Mesendoderm (in vitro differentiated cells): ENCODE measurements around the gene WNT8A.
"Not testable (repeated sequence)": the region's sequence is repeated elsewhere in the genome, so short reads cannot be mapped to it uniquely, and the experiment has no call there.

ENCODE experiments used
- DNase-seq: peaks from one replicate; pipeline ENCODE4 v3.0.0; 2013
- H2AK5ac ChIP-seq: 2 replicates; pipeline ENCODE4 v1.6.1; 2013; ENCODE audit warnings: low read length, inconsistent platforms
- H2BK120ac ChIP-seq: 2 replicates; pipeline ENCODE4 v1.6.1; 2013; ENCODE audit warnings: low read depth, mild to moderate bottlenecking, low read length, moderate library complexity, mixed read lengths
- H2BK15ac ChIP-seq: replicated peaks from 2 replicates; pipeline ENCODE4 v1.6.1; 2013; ENCODE audit warnings: low read depth, mild to moderate bottlenecking, moderate library complexity
- H2BK5ac ChIP-seq: 2 replicates; pipeline ENCODE4 v1.6.1; 2013; ENCODE audit warnings: low read length, inconsistent platforms
- H3K18ac ChIP-seq: 2 replicates; pipeline ENCODE4 v1.6.1; 2013; ENCODE audit warnings: mild to moderate bottlenecking, low read length, mixed read lengths
- H3K23ac ChIP-seq: one replicate; pipeline ENCODE4 v1.6.1; 2013; ENCODE audit warnings: low read length
- H3K27ac ChIP-seq: 2 replicates; pipeline ENCODE4 v1.5.1; 2013; ENCODE audit warnings: low read depth, mild to moderate bottlenecking, inconsistent platforms, low read length, moderate library complexity
- H3K27me3 ChIP-seq: 2 replicates; pipeline ENCODE4 v1.6.1; 2013; ENCODE audit warnings: low read length, control low read depth, mild to moderate bottlenecking, inconsistent platforms; ENCODE audit not compliant: insufficient read depth, poor library complexity
- H3K36me3 ChIP-seq: 2 replicates; pipeline ENCODE4 v1.6.1; 2013; ENCODE audit warnings: low read length, inconsistent platforms; ENCODE audit not compliant: control insufficient read depth, insufficient read depth
- H3K4ac ChIP-seq: one replicate; pipeline ENCODE4 v1.6.1; 2013; ENCODE audit warnings: low read depth, mild to moderate bottlenecking, low read length, moderate library complexity
- H3K4me1 ChIP-seq: 2 replicates; pipeline ENCODE4 v1.6.1; 2013; ENCODE audit warnings: low read depth, low read length, inconsistent platforms; ENCODE audit not compliant: control insufficient read depth
- H3K4me2 ChIP-seq: 2 replicates; pipeline ENCODE4 v1.6.1; 2013; ENCODE audit warnings: low read length
- H3K4me3 ChIP-seq: 2 replicates; pipeline ENCODE4 v1.5.1; 2013; ENCODE audit warnings: mild to moderate bottlenecking, low read length
- H3K56ac ChIP-seq: one replicate; pipeline ENCODE4 v1.6.1; 2013; ENCODE audit warnings: low read length
- H3K79me1 ChIP-seq: 2 replicates; pipeline ENCODE4 v1.6.1; 2013; ENCODE audit warnings: low read length, inconsistent platforms
- H3K79me2 ChIP-seq: 2 replicates; pipeline ENCODE4 v1.6.1; 2013; ENCODE audit warnings: mild to moderate bottlenecking, low read length; ENCODE audit not compliant: control insufficient read depth, insufficient read depth
- H3K9ac ChIP-seq: 2 replicates; pipeline ENCODE4 v1.6.1; 2013; ENCODE audit warnings: low read length, inconsistent platforms
- H4K5ac ChIP-seq: one replicate; pipeline ENCODE4 v1.6.1; 2013; ENCODE audit warnings: low read length
- H4K8ac ChIP-seq: one replicate; pipeline ENCODE4 v1.6.1; 2013; ENCODE audit warnings: low read depth, mild to moderate bottlenecking, control low read depth, low read length, moderate library complexity
- WGBS: extraction: QIAGEN DNeasy Blood & Tissue Kit; methylation state at CpG from one replicate; pipeline ENCODE4 v1.1.7; 2013; ENCODE audit warnings: low lambda C conversion rate, missing lambda C conversion rate; ENCODE audit not compliant: insufficient coverage; ENCODE audit errors: extremely low coverage; 5-methylcytosine and 5-hydroxymethylcytosine counted together

Gene WNT8A

DNA sequence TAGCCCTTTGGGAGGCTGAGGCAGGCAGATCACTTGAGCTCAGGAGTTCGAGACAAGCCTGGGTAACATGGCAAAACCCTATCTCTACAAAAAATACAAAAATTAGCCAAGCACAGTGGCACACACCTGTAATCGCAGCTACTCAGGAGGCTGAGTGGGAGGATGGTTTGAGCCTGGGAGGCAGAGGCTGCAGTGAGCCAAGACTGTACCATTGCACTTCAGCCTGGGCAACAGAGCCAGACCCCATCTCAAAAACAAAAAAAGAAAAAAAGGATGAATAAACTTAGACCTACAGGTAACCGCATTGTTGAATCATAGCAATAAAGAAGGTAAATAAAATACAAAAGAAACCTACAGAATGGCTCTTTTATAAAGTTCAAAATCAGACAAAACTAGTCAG is 38.5 kb upstream of the WNT8A start:
- not testable (repeated sequence) for DNase-seq, H2BK120ac ChIP-seq, H2BK5ac ChIP-seq, H3K56ac ChIP-seq, H3K23ac ChIP-seq, H3K4ac ChIP-seq, H2AK5ac ChIP-seq, H3K4me2 ChIP-seq, H4K8ac ChIP-seq, H2BK15ac ChIP-seq, H3K36me3 ChIP-seq, H3K4me3 ChIP-seq, H3K27me3 ChIP-seq, H3K79me2 ChIP-seq, H3K9ac ChIP-seq, H4K5ac ChIP-seq, H3K18ac ChIP-seq, H3K4me1 ChIP-seq, H3K27ac ChIP-seq, H3K79me1 ChIP-seq
- no CpG with 5 or more reads among the region's 3 CpGs for WGBS

DNA sequence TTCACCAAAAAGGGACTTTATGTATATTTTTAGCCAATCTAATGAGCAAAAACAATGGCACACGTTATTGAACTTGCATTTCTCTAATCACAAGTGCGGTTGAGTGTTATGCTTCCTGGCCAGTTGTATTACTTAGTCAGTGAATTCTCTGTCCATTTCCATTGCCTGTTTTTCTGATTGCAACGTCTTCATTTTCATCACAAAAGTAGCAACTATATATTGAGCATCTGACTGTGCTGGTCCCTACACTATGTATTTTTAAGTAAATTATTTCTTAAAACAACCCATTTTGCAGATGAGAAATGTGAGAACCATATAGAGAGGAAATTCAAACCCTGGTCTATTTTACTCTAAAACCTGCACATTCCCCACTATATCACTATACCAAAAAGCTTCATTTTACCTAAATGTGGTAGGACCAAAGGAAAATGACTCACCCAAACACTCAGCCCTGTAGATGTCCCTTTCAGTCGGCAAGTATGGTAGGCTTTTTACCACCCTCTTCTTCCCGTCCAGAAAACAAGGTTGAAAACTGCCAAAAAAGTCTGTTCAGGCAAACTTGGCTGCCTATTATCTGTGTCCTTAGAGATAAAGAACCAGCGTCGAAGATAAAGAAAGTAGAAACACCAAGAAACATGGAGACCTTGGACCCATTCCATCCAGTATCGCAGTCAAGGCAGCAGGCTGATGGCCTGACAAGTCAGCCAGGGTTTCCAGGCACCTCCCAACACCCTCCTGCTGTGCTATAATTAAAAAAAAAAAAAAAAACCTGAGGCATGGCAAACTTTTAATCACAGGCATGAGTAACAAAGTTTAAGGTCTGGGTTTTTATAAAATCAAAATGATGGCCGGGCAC is 32.2 kb upstream of the WNT8A start:
- no peak overlapping the region for H2AK5ac ChIP-seq
- no peak overlapping the region for H3K56ac ChIP-seq
- no peak overlapping the region for H3K18ac ChIP-seq
- no peak overlapping the region for H3K4me3 ChIP-seq
- no peaks in the 10 kb centered on the region for H3K36me3 ChIP-seq
- H4K5ac ChIP-seq, result no peak overlapping the region
- no CpG with 5 or more reads among the region's 9 CpGs for WGBS
- no peak overlapping the region for H2BK120ac ChIP-seq
- H3K79me2 ChIP-seq, result no peaks in the 10 kb centered on the region
- H3K4ac ChIP-seq, result no peak overlapping the region
- H4K8ac ChIP-seq, result no peak overlapping the region
- H3K4me1 ChIP-seq, result no peaks in the 10 kb centered on the region
- H3K9ac ChIP-seq, result no peak overlapping the region
- H3K27me3 ChIP-seq, result no peaks in the 10 kb centered on the region
- peak; percentile 21 for DNase-seq
- H3K23ac ChIP-seq, result no peak overlapping the region
- H2BK5ac ChIP-seq, result no peak overlapping the region
- no peak overlapping the region for H3K4me2 ChIP-seq
- no peak overlapping the region for H2BK15ac ChIP-seq
- no peaks in the 10 kb centered on the region for H3K79me1 ChIP-seq
- no peak overlapping the region for H3K27ac ChIP-seq

DNA sequence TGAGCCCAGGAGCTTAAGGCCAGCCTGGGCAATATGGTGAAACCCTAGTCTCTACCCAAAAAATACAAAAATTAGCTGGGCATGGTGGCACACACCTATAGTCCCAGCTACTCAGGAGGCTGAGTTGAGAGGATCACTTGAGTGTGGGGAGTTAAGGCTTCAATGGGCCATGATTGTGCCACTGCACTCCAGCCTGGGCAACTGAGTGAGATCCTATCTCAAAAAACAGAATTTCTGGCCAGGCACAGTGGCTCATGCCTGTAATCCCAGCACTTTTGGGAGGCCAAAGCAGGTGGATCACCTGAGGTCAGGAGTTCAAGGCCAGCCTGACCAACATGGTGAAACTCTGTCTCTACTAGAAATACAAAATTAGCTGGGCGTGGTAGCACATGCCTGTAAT is 31.1 kb upstream of the WNT8A start:
- H3K79me2 ChIP-seq, H3K56ac ChIP-seq, H2BK120ac ChIP-seq, H3K27ac ChIP-seq, H3K27me3 ChIP-seq, H4K5ac ChIP-seq, H2BK15ac ChIP-seq, H3K4me1 ChIP-seq, H2AK5ac ChIP-seq, H3K36me3 ChIP-seq, H3K79me1 ChIP-seq, H3K9ac ChIP-seq, H3K23ac ChIP-seq, H2BK5ac ChIP-seq, H3K4me2 ChIP-seq, H3K4ac ChIP-seq, H4K8ac ChIP-seq, DNase-seq, H3K18ac ChIP-seq, H3K4me3 ChIP-seq: not testable (repeated sequence)
- WGBS, result no CpG with 5 or more reads among the region's 1 CpG

DNA sequence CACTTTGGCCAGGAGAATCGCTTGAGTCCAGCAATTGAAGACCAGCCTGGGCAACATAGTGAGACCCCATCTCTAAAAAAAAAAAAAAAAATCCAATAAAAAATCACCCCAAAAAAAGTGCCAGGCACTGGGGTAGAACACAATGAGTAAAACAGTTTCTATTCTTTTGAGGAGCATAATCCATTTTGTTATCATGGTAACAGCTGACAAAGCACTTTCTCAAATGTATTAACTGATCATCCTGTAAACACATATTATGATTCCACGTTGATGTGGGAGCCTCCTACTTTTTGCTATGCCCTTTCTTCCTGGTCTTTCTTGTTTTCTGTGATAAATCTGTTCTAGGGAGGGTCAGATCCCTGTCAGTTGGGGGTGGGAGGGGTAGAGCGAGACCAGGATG is 30.3 kb upstream of the WNT8A start:
- Histone ChIP-seq H3K79me2 (no peaks in the 10 kb centered on the region), H3K18ac (no peak overlapping the region), H3K56ac (no peak overlapping the region), H4K8ac (no peak overlapping the region), H3K4me1 (no peaks in the 10 kb centered on the region), H3K4me2 (no peak overlapping the region), H3K23ac (no peak overlapping the region), H3K9ac (no peak overlapping the region), H3K27me3 (no peaks in the 10 kb centered on the region), H3K4me3 (no peak overlapping the region), H3K27ac (no peak overlapping the region), H4K5ac (no peak overlapping the region), H2BK15ac (no peak overlapping the region), H2BK120ac (no peak overlapping the region), H3K36me3 (no peaks in the 10 kb centered on the region), H3K4ac (no peak overlapping the region), H2BK5ac (no peak overlapping the region), H3K79me1 (no peaks in the 10 kb centered on the region), H2AK5ac (no peak overlapping the region)
- WGBS, result no CpG with 5 or more reads among the region's 3 CpGs
- no peak for DNase-seq

DNA sequence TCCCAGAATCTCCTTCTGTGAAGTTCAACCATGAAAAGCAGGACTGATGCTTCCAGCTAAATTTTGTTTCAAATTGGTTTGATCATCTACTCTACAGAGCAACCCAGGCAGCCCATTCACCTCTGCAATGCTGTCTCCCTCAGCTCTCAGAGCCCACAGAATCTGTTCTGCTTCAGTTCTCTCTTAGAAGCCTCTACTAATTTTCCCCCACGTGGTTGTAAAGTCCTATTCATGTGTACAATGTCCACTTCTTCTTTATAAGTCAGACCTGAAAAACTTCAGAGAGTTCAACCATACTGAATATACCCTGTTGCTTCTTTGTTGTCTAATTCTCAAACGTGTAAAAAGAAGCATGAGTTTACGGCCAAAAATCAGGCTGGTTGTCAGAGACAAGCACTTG is 29.6 kb upstream of the WNT8A start:
- Histone ChIP-seq H3K4ac (no peak overlapping the region), H3K9ac (no peak overlapping the region), H3K79me1 (no peaks in the 10 kb centered on the region), H2AK5ac (no peak overlapping the region), H2BK15ac (no peak overlapping the region), H4K5ac (no peak overlapping the region), H3K23ac (no peak overlapping the region), H2BK120ac (no peak overlapping the region), H4K8ac (no peak overlapping the region), H3K27me3 (no peaks in the 10 kb centered on the region), H3K4me2 (no peak overlapping the region), H3K4me1 (no peaks in the 10 kb centered on the region), H3K27ac (no peak overlapping the region), H2BK5ac (no peak overlapping the region), H3K56ac (no peak overlapping the region), H3K36me3 (no peaks in the 10 kb centered on the region), H3K18ac (no peak overlapping the region), H3K4me3 (no peak overlapping the region), H3K79me2 (no peaks in the 10 kb centered on the region)
- WGBS, result no CpG with 5 or more reads among the region's 3 CpGs
- DNase-seq, result no peak
